Esophagus muscularis mucosa (tissue), 4 donors: ENCODE data around the gene OGFR. TPM values are rescaled to one million over a fixed set of nuclear protein-coding genes. Genes with fewer than 3 reads are reported as not detected.

Experiments
- DNase-seq: peaks from one replicate; pipeline ENCODE4 v3.0.0-alpha.2; 2017; ENCODE audit errors: extremely low spot score
- H3K27ac ChIP-seq, 4 donors: fragments of 200-600 bp; sonication (generic); replicated peaks in 1 of 4; 1 replicate in 3 of 4; 2 replicates in 1 of 4; pipeline ENCODE4 v1.5.1; 2016 to 2019; ENCODE audit warnings: mild to moderate bottlenecking in 1 of 4
- H3K27me3 ChIP-seq, 4 donors: fragments of 200-600 bp; sonication (generic); one replicate each; pipeline versions ENCODE4 v1.5.1 to v1.6.0; 2016 to 2019
- H3K36me3 ChIP-seq, 4 donors: fragments of 200-600 bp; sonication (generic); one replicate each; pipeline ENCODE4 v1.5.1; 2016 to 2019
- H3K4me1 ChIP-seq, 4 donors: fragments of 200-600 bp; sonication (generic); one replicate each; pipeline ENCODE4 v1.5.1; 2016 to 2019
- H3K4me3 ChIP-seq, 4 donors: fragments of 200-600 bp; sonication (generic); 1 replicate in 2 of 4; 2 replicates in 2 of 4; pipeline ENCODE4 v1.5.1; 2016 to 2019; ENCODE audit warnings: mild to moderate bottlenecking in 4 of 4, moderate library complexity in 1 of 4
- H3K9me3 ChIP-seq, 4 donors: fragments of 200-600 bp; sonication (generic); 1 replicate in 3 of 4; 2 replicates in 1 of 4; pipeline ENCODE4 v1.5.1; 2016 to 2019
- CTCF ChIP-seq, 3 experiments: fragments of 200-600 bp in 2 of 3; fragments of 450-650 bp in 1 of 3; sonication (generic) in 2 of 3; IDR thresholded peaks; one replicate each; pipeline ENCODE4 v1.5.1; 2017 to 2019; ENCODE audit warnings: antibody characterized with exemption in 3 of 3, mild to moderate bottlenecking in 2 of 3, moderate library complexity in 1 of 3
- EP300 ChIP-seq: sonication (generic); formaldehyde crosslinking; IDR thresholded peaks from one replicate; pipeline ENCODE4 v1.6.1; 2017; ENCODE audit warnings: antibody characterized with exemption
- POLR2A ChIP-seq: fragments of 450-650 bp; IDR thresholded peaks from one replicate; pipeline ENCODE4 v1.6.1; 2017; ENCODE audit warnings: antibody characterized with exemption, moderate library complexity, mild to moderate bottlenecking, low read depth
- POLR2AphosphoS5 ChIP-seq, 2 donors: sonication (generic); formaldehyde crosslinking; IDR thresholded peaks; one replicate each; pipeline ENCODE4 v1.6.1; 2017; ENCODE audit warnings: antibody characterized with exemption in 2 of 2
- WGBS: methylation state at CpG from one replicate; pipeline ENCODE4 v1.1.5; 2018; 5-methylcytosine and 5-hydroxymethylcytosine counted together
- intact Hi-C: fragments of 100-400 bp; cut with DNase I; formaldehyde crosslinking; loops from one replicate; pipeline ENCODE4 v1.15.1; 2023
- total RNA-seq, 4 donors: library from RNA; depleted of rRNA; stranded (reverse); fragments of >200 nt; gene quantifications; one replicate each; pipeline versions ENCODE4 v1.1.0 to v1.2.1, GENCODE V29; 2016

The OGFR gene
- total RNA-seq, 4 donors from 2014 or later, result 46.1 to 84.5 (median 62.7) TPM

GRCh38 chr20:62830251-62830650 is 25.6 kb downstream of the OGFR start:
- WGBS, result 91% methylated on average over 10 of the region's 14 CpGs
- H3K27me3 ChIP-seq, result peaks cover 0 to 5% (median 0%) of the 10 kb centered on the region in 4 donors
- H3K36me3 ChIP-seq, result peaks cover 0 to 6% (median 0%) of the 10 kb centered on the region in 4 donors
- H3K4me3 ChIP-seq, result no peak overlapping the region
- intact Hi-C loops, result no loop called here
- no peak overlapping the region for H3K27ac ChIP-seq
- peaks cover 12 to 33% (median 21%) of the 10 kb centered on the region in 4 donors for H3K4me1 ChIP-seq
- TF ChIP-seq POLR2A, result no peak
- no peak for TF ChIP-seq CTCF (IDR thresholded peaks at IDR 0.05)
- TF ChIP-seq EP300, result no peak
- no peak for TF ChIP-seq POLR2AphosphoS5 (IDR thresholded peaks at IDR 0.05)
- DNase-seq, result no peak
- no peaks in the 10 kb centered on the region for H3K9me3 ChIP-seq

GRCh38 chr20:62830821-62831220 is 26.2 kb downstream of the OGFR start:
- intact Hi-C loops, result no loop called here
- H3K27me3 ChIP-seq, result peaks cover 0 to 10% (median 0%) of the 10 kb centered on the region in 4 donors
- peak overlapping the region in 1 of 4 donors; percentile 70 for H3K27ac ChIP-seq
- H3K9me3 ChIP-seq, result no peaks in the 10 kb centered on the region
- H3K4me1 ChIP-seq, result peaks cover 12 to 31% (median 20%) of the 10 kb centered on the region in 4 donors
- no peak for DNase-seq
- no peak overlapping the region for H3K4me3 ChIP-seq
- H3K36me3 ChIP-seq, result peaks cover 0 to 6% (median 0%) of the 10 kb centered on the region in 4 donors
- WGBS, result 80% methylated on average over 3 of the region's 22 CpGs
- TF ChIP-seq POLR2AphosphoS5 (IDR thresholded peaks at IDR 0.05) (no peak), EP300 (no peak), CTCF (IDR thresholded peaks at IDR 0.05) (no peak), POLR2A (no peak)

- Histone ChIP-seq H3K9me3 (no peaks in the 10 kb centered on the region), H3K27ac (peak overlapping the region in 2 of 4 donors; percentile 58 to 70), H3K36me3 (peaks cover 0 to 6% (median 0%) of the 10 kb centered on the region in 4 donors), H3K27me3 (peaks cover 0 to 15% (median 0%) of the 10 kb centered on the region in 4 donors), H3K4me1 (peaks cover 12 to 31% (median 20%) of the 10 kb centered on the region in 4 donors), H3K4me3 (no peak overlapping the region)
- TF ChIP-seq CTCF (IDR thresholded peaks at IDR 0.05) (no peak), POLR2A (no peak), EP300 (no peak), POLR2AphosphoS5 (IDR thresholded peaks at IDR 0.05) (no peak)
- no peak for DNase-seq
- intact Hi-C loops, result no loop called here
- 87% methylated on average over 9 of the region's 10 CpGs for WGBS
Measured at GRCh38 chr20:62831361-62831788, 26.7 kb downstream of the OGFR start.

GRCh38 chr20:62831854-62832211 is 27.2 kb downstream of the OGFR start:
- DNase-seq, result no peak
- Histone ChIP-seq H3K36me3 (peaks cover 0 to 6% (median 0%) of the 10 kb centered on the region in 4 donors), H3K4me1 (peaks cover 12 to 31% (median 20%) of the 10 kb centered on the region in 4 donors), H3K9me3 (no peaks in the 10 kb centered on the region), H3K4me3 (peak overlapping the region in 1 of 4 donors; percentile 8), H3K27me3 (peaks cover 0 to 20% (median under 1%) of the 10 kb centered on the region in 4 donors), H3K27ac (peak overlapping the region in 2 of 4 donors; percentile 58 to 70)
- 80% methylated on average over 6 of the region's 10 CpGs for WGBS
- TF ChIP-seq EP300 (no peak), POLR2AphosphoS5 (IDR thresholded peaks at IDR 0.05) (no peak), CTCF (IDR thresholded peaks at IDR 0.05) (no peak), POLR2A (no peak)
- intact Hi-C loops, result no loop called here
